ENCODE data around the gene GOPC. TPM values are rescaled to one million over a fixed set of nuclear protein-coding genes. Genes with fewer than 3 reads are reported as not detected.

The GOPC gene
- polyA plus RNA-seq, 1 donor from 2014 or later: 69.2 TPM

GRCh38 chr6:117514655-117515054 is 87.7 kb downstream of the GOPC start:
- no peak overlapping the region for H3K4me3 ChIP-seq (ENCODE audit: low read length)
- H3F3A ChIP-seq (ENCODE audit: insufficient read depth, low read length, poor library complexity, severe bottlenecking): no peaks in the 10 kb centered on the region
- no peaks in the 10 kb centered on the region for H3K9me2 ChIP-seq (ENCODE audit: insufficient read depth, low read length)
- no peaks in the 10 kb centered on the region for H3K36me3 ChIP-seq (ENCODE audit: insufficient read depth, low read length)
- H4K20me1 ChIP-seq (ENCODE audit: insufficient read depth): no peaks in the 10 kb centered on the region
- no peak overlapping the region for H2AFZ ChIP-seq (ENCODE audit: low read depth, low read length)
- no peaks in the 10 kb centered on the region for H3K27me3 ChIP-seq (ENCODE audit: insufficient read depth, low read depth, low read length)
- no peaks in the 10 kb centered on the region for H3K9me3 ChIP-seq (ENCODE audit: low read length)
- H3K27ac ChIP-seq (ENCODE audit: low read length): no peak overlapping the region
- H3K9ac ChIP-seq (ENCODE audit: low read length): no peak overlapping the region
- no peaks in the 10 kb centered on the region for H3K79me2 ChIP-seq (replicated peaks; ENCODE audit: insufficient read depth, low read length)
- H3K4me2 ChIP-seq (ENCODE audit: low read length): no peak overlapping the region
- TF ChIP-seq CTCF (IDR thresholded peaks at IDR 0.05; ENCODE audit: poor library complexity, severe bottlenecking) (no peak), POLR2AphosphoS5 (IDR thresholded peaks at IDR 0.05) (no peak), TAF1 (IDR thresholded peaks at IDR 0.05; ENCODE audit: low read depth) (no peak), EZH2 (IDR thresholded peaks at IDR 0.05; ENCODE audit: borderline replicate concordance, insufficient read depth, low read length, poor library complexity, severe bottlenecking) (no peak), EP300 (conservative IDR thresholded peaks at IDR 0.05; ENCODE audit: poor library complexity, severe bottlenecking) (no peak), MXI1 (conservative IDR thresholded peaks at IDR 0.05; ENCODE audit: poor library complexity, severe bottlenecking) (no peak), REST (IDR thresholded peaks at IDR 0.05; ENCODE audit: borderline replicate concordance) (no peak), SMC3 (conservative IDR thresholded peaks at IDR 0.05; ENCODE audit: poor library complexity) (no peak), RAD21 (conservative IDR thresholded peaks at IDR 0.05) (no peak)

- H3F3A ChIP-seq (ENCODE audit: insufficient read depth, low read length, poor library complexity, severe bottlenecking): no peaks in the 10 kb centered on the region
- H3K4me2 ChIP-seq (ENCODE audit: low read length): no peak overlapping the region
- H3K9me3 ChIP-seq (ENCODE audit: low read length): no peaks in the 10 kb centered on the region
- H3K27ac ChIP-seq (ENCODE audit: low read length): no peak overlapping the region
- H3K9ac ChIP-seq (ENCODE audit: low read length): no peak overlapping the region
- no peaks in the 10 kb centered on the region for H3K27me3 ChIP-seq (ENCODE audit: insufficient read depth, low read depth, low read length)
- no peak overlapping the region for H2AFZ ChIP-seq (ENCODE audit: low read depth, low read length)
- TF ChIP-seq EP300 (conservative IDR thresholded peaks at IDR 0.05; ENCODE audit: poor library complexity, severe bottlenecking) (no peak), CTCF (IDR thresholded peaks at IDR 0.05; ENCODE audit: poor library complexity, severe bottlenecking) (no peak), EZH2 (IDR thresholded peaks at IDR 0.05; ENCODE audit: borderline replicate concordance, insufficient read depth, low read length, poor library complexity, severe bottlenecking) (no peak), RAD21 (conservative IDR thresholded peaks at IDR 0.05) (no peak)
- no peaks in the 10 kb centered on the region for H3K79me2 ChIP-seq (replicated peaks; ENCODE audit: insufficient read depth, low read length)
- no peaks in the 10 kb centered on the region for H4K20me1 ChIP-seq (ENCODE audit: insufficient read depth)
- H3K4me3 ChIP-seq (ENCODE audit: low read length): no peak overlapping the region
- H3K36me3 ChIP-seq (ENCODE audit: insufficient read depth, low read length): no peaks in the 10 kb centered on the region
- no peaks in the 10 kb centered on the region for H3K9me2 ChIP-seq (ENCODE audit: insufficient read depth, low read length)
Measured at GRCh38 chr6:117513778-117514365, 88.4 kb downstream of the GOPC start.
